Activated CD4-positive, alpha-beta T cell treated with anti-CD3 and anti-CD28 coated beads, Interleukin-2, Interleukin-4, amounts not matched to agents 100 ng/mL and 50 ng/mL, durations not matched to agents 16 hours and 8 hours (primary cell): ENCODE measurements around the gene SSUH2.
"Not testable (repeated sequence)": the region's sequence is repeated elsewhere in the genome, so short reads cannot be mapped to it uniquely, and the experiment has no call there.

ENCODE experiments used
- DNase-seq: peaks from one replicate; pipeline ENCODE4 v3.0.0-alpha.2; 2020; ENCODE audit warnings: low spot score

SSUH2 gene

GRCh38 chr3:8608791-8609467 is 35.7 kb downstream of the SSUH2 start:
- DNase-seq: no peak

- no peak for DNase-seq
Measured at GRCh38 chr3:8608041-8608790, 36.4 kb downstream of the SSUH2 start.

- DNase-seq: no peak
Measured at GRCh38 chr3:8607234-8608040, 37.2 kb downstream of the SSUH2 start.

GRCh38 chr3:8606701-8607231 is 37.8 kb downstream of the SSUH2 start:
- no peak for DNase-seq

- no peak for DNase-seq
Measured at GRCh38 chr3:8604988-8605387, 39.6 kb downstream of the SSUH2 start.

- DNase-seq: no peak
Measured at GRCh38 chr3:8604006-8604405, 40.6 kb downstream of the SSUH2 start.

GRCh38 chr3:8603115-8603710 is 41.4 kb downstream of the SSUH2 start:
- DNase-seq: no peak

GRCh38 chr3:8600457-8600856 is 44.1 kb downstream of the SSUH2 start:
- DNase-seq: no peak

- no peak for DNase-seq
Measured at GRCh38 chr3:8599146-8599545, 45.5 kb downstream of the SSUH2 start.

GRCh38 chr3:8597219-8597853 is 47.3 kb downstream of the SSUH2 start:
- DNase-seq: no peak

GRCh38 chr3:8596321-8597218 is 48.0 kb downstream of the SSUH2 start:
- no peak for DNase-seq

- no peak for DNase-seq
Measured at GRCh38 chr3:8595695-8596115, 48.9 kb downstream of the SSUH2 start.

GRCh38 chr3:8595252-8595651 is 49.3 kb downstream of the SSUH2 start:
- DNase-seq: no peak

GRCh38 chr3:8593021-8593827 is 51.4 kb downstream of the SSUH2 start:
- no peak for DNase-seq

GRCh38 chr3:8589880-8590556 is 54.6 kb downstream of the SSUH2 start:
- no peak for DNase-seq

- no peak for DNase-seq
Measured at GRCh38 chr3:8584661-8585060, 59.9 kb downstream of the SSUH2 start.

- DNase-seq: no peak
Measured at GRCh38 chr3:8581806-8582445, 62.7 kb downstream of the SSUH2 start.

GRCh38 chr3:8581373-8581772 is 63.2 kb downstream of the SSUH2 start:
- DNase-seq: no peak

GRCh38 chr3:8580434-8580833 is 64.2 kb downstream of the SSUH2 start:
- not testable (repeated sequence) for DNase-seq
